Measurements from ENCODE around the gene KCMF1.

KCMF1 gene

DNA sequence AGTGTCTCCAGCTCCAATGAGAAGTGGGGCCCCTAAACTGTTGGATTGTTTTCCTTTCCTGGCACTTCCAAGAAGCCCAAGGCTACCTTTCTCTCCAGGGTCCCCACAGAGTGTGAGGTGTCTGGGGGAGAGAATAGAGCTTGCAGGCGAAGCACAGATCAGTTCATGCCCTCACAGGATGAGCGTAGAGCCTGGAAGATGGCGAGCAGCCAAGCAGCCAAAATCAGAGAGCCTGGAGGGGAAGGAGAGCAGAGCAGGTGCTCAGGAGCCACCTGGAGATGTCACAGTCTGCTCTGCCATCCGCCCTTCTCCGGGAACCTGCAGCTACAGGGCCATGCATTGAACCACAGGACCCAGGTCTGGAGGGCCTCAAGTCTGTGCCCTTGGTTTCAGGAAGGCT is 107.6 kb downstream of the KCMF1 start:
- DNase-seq (ENCODE audit: low read depth), result no peak

DNA sequence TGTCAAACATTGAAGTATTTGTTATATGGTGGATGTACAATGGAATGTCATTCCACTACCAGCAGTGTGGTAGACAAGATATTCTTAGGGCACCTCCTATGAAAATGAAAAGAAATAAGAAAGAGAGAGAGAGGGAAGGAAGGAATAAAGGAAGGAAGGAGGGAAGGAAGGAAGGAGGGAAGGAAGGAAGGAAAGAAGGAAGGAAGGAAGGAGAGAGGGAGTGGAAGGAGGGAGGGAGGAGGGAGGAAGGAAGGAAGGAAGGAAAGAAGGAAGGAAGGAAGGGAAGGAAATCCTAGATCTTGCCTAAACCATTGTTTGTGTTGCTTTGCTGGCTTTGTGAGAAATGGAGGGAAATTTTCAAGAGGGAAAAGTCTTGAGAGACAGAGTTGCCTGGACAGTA is 112.1 kb downstream of the KCMF1 start:
- no peak for DNase-seq (ENCODE audit: low read depth)

DNA sequence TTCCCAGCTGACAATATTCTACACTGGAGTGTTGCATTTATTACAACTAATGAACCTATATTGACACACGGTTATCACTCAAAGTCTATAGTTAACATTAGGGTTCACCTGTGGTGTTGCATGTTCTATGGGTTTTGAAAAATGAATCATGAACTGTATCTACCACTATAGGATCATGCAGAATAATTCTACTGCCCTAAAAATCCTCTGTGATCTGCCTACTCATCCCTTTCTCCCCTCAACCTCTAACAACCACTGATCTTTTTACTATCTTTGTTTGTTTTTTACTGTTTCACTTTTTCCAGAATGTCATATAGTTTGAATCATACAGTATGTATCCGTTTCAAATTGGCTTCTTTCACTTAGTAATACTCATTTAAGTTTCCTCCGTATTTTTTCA is 114.6 kb downstream of the KCMF1 start:
- no peak for DNase-seq (ENCODE audit: low read depth)

DNA sequence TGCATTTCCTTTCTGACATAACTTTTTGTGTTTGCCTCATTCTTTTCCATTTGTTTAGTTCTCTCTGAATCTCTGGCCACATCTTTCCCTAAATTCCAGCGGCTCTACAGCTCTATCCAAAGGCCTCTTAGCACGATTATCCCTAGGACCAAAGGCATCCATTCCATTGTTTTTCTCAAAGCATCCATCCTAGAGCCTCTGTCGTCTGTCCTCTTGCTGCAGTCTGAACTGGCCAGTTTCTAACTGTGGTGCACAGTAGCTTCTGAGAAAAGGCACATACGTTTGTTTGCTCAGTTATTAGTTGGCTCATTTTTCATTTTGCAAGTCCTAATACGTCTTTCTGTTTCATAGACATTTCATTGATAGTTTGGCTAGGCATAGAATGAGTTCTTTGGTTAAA is 116.6 kb downstream of the KCMF1 start:
- DNase-seq (ENCODE audit: low read depth), result no peak

DNA sequence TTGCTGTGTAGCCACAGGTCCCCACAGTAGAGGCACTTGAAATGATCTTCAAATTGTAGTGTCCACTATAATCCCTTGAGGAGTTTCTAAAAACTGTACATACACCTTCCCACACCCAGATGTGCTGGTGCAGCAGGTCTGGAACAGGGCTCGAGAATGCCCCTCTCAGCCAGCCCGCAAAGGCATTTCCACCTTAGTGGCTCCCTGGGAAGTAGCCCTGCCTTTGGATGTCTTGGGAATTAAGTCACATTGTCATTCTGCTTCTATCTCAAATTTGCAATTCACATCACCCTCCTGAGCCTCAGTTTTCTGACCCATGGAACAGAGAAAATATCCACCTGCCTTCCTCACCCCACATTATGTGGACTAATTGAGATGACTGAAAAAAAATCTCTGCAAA is 118.0 kb downstream of the KCMF1 start:
- no peak for DNase-seq (ENCODE audit: low read depth)

DNA sequence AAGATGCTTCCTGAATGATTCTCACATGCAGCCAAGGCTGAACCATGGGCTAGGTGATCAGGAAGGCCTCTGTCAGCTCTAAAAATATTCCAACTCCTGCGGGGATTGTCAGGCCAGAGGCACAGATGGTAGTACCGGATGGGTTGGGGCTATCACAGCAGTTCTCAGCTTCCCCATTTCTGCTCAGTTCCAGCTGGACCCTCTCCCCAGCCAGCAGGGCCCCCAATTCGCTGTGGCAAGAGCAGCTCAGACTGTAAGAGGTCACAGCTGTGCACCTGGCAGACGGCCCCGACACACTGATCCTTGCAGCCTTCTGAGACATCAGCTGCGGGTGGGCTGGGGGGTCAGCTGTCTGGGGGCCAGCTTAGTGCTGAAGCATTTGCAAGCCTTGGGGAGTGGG is 118.6 kb downstream of the KCMF1 start:
- DNase-seq (ENCODE audit: low read depth), result no peak

DNA sequence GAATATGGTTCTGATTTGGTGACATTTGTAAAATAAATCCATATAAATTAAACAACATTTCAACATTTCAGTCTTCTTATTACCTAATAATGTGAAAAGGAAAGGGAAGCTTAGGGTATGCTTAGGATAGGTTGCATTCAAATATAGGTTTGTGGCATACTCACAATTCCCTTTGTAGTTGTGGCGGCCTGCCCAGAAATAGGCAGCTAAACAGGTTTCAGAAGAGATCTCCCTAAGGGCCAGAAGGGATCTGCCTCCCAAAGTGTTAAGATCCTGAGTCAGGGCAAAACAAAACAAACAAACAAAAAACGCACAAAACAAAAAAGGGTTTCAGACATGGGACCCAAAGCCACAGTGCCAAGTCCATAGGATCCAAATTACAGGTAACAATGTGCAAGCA is 120.9 kb downstream of the KCMF1 start:
- no peak for DNase-seq (ENCODE audit: low read depth)

DNA sequence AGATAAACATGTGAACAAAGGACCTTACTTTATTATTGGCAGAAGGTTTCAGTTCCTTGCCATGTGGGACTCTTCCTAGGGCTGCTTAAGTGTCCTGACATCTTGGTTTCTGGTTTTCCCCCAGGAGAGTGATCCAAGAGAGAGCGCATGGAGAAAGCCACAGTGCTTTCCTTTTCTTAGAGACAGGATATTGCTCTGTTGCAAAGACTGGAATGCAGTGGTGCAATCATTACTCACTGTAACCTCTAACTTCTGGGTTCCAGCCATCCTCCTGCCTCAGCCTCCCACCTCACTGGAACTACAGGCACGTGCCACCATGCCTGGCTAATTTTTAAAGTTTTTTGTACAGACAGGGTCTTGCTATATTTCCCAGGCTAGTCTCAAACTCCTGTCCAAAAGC is 124.1 kb downstream of the KCMF1 start:
- no peak for DNase-seq (ENCODE audit: low read depth)

DNA sequence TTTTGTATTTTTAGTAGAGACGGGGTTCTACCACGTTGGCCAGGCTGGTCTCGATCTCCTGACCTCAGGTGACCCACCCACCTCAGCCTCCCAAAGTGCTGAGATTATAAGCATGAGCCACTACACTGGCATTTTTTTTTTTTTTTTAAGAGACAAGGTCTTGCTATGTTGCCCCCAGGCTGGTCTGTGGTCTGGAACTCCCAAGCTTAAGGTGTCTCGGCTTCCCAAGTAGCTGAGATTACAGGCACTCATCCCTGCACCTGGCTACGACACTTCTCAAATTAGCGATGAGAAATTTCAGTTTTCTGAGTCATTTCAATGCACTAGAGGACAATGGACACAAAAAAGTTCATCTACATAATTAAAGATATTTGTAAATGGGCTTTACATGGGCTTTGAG is 125.7 kb downstream of the KCMF1 start:
- no peak for DNase-seq (ENCODE audit: low read depth)

DNA sequence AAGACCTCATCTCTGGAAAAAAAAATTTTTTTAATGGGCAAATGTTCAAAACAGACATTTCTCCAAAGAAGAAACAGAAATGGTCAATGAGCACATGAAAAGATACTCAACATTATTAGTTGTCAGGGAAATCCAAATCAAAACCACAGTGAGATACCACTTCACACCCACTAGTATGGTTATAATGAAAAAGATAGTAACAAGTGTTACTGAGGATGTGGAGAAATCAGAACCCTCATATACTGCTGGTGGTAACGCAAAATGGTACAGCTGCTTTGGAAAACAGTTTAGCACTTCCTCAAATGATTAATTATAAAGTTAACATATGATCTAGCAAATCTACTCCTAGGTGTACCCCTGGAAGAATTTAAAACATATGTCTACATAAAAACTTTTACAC is 133.3 kb downstream of the KCMF1 start:
- no peak for DNase-seq (ENCODE audit: low read depth)

DNA sequence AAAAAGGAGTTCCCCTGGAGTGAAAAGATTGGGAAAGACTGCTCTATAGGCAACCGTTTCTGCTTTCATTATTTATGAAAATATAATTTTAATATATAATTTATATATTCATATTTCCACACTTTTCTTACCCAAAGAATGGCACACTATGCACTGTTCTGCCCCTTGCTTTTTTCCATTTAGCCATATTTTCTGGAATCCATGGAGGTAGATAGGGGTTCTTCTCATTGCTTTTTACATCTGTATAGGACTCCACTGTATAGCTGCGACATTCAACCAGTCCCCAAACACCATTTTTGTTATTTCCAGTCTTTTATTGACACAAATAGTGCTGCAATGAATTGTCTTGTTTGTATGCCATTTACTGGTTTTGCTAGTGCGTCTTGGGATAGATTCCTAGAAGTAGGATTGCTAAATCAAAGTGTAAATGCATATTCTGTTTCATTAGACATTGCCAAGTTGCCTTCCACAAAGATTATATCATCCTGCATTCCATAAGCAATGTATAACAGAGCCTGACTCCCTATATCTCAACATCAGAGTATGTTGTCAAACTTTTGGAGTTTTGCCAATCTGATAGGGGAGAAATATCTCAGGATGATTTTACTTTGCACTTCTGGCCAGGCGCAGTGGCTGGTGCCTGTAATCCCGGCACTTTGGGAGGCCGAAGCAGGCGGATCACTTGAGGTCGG is 135.7 kb downstream of the KCMF1 start:
- no peak for DNase-seq (ENCODE audit: low read depth)
